Measurements from ENCODE around the gene THOP1.

The THOP1 gene

DNA sequence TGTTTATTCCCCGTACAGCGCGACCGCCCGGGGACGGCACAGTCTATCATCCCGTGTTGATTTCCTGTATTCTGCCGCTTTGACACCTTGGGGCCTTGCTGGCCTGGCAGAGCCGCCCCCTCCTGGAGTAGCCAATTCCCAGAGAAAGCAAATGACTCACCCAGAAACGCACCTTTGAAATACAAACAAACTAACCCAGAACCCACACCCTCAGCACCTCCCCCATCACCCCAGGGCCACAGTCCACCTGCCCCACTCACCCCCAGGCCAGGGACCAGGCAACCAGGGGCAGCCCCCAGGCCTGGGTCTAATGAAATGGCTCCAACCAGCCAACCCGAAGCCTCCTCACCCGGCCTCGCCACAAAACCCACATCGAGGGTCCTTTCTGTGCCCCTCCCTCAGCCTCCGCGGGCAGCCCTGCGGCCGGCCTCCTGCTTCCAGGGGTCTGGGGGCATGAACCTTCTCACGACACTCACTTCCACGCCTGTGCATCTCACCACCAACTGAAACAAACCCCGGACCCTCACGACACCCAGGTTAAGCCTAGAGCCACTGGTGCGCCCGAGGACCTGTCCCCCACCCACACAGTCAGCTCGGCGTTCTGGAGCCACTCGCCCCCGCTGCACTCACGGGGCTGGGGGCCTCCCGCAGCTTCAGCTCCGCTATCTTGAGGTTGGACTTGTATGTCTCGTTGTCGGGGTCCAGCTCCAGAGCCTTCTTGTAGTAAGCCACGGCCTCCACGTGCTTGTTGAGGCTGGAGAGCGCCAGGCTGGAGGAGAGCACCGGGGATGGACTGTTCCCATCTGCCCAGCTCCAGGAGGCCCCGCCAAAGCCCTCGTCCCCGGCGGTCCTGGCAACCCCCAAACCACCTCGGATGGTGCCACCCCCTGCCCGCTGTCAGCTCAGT lies 23.2 kb upstream of the THOP1 start:
- FAIRE-seq = no peak
- no peak for DNase-seq (ENCODE audit: insufficient read length, low spot score)

DNA sequence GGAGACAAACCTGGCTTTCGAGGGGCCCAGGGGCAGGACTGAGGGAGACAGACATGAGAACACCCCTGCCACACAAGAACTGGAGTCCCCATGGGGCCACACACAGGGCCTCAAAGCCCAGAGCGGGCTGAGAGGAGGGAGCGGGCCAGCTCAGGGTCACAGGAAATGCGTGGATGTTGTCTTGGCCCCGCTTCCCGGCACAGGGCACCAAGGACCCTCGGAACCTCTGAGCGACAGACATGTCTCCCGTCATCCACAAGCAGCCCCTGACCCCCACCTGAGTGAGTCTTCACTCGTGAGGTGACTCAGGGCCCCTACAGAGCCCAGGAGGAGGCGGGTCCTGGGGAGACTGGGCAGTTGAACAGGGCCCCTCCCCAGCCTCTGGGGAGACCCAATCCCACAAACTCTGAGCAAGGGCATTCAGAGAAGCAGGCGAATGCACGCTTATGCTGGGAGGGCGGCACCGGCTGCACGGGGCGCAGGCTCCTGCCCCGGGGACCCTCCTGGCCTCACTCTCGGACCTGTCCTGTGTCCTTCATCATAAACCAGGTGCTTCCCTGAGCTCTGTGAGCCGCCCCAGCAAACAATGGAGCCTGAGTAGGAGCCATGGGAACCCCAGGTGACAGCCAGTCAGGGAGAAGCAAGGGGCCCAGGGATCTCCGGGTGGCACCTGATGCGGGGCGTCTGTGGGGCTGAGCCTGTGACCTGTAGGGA lies 22.4 kb upstream of the THOP1 start:
- DNase-seq (ENCODE audit: insufficient read length, low spot score) = no peak
- FAIRE-seq = no peak

DNA sequence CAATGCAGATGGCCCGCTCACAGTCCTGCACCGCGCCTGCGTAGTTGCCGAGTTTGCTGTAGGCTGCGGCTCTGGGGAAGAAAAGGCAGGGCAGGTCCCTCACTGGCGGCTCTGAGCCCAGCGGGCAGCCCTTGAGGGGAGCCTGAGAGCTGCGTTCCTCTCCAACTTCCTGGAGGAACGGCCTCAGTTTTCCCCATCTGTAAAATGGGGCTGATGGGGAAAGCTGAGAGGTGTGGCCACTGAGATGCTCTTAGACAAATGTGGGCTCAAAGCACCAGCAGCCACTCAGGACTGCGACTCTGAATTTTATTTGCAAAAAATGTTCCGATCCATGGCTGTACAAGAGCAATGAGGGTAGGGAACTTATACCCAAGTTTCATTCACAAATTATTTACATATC lies 21.6 kb upstream of the THOP1 start:
- FAIRE-seq = no peak
- no peak for DNase-seq (ENCODE audit: insufficient read length, low spot score)

DNA sequence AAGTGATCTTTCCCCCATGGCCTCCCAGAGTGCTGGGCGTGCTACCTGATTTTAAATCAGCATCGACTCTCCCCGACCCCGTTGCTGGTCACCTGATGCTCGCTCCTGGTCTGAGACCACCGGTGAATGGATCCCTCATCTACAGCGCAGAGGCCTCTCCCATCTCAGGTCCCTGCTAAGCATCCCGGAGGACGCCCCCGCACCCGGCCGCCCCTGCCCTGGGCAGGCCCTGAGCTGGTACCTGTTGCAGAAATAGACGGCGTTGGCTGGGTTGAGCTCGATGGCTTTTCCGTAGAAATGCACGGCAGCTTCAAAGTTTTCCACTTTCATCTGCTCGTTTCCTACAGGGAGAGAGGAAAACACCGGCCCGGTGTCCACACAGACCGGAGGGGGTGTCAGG lies 20.4 kb upstream of the THOP1 start:
- DNase-seq (ENCODE audit: insufficient read length, low spot score) (no peak), FAIRE-seq (no peak)

DNA sequence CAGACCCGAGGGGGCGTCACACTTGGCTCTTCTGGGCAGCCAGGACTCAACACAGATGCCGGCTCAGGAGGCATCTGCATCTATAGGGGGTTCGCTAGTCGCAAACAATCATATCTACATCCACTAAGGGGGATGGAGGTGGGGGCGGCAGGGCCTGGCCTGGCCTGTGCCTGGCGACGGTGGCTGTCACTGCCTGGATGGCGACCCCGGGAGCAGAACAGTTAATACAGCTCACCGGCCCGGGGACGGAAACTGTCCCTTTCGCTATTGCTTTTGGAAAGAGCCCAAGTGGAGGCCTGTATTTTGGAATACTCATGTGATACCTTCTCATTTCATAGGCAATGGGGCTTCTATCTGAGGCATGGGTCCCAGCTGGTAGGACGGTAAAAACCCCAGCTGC lies 19.9 kb upstream of the THOP1 start:
- FAIRE-seq = no peak
- DNase-seq (ENCODE audit: insufficient read length, low spot score) = no peak

DNA sequence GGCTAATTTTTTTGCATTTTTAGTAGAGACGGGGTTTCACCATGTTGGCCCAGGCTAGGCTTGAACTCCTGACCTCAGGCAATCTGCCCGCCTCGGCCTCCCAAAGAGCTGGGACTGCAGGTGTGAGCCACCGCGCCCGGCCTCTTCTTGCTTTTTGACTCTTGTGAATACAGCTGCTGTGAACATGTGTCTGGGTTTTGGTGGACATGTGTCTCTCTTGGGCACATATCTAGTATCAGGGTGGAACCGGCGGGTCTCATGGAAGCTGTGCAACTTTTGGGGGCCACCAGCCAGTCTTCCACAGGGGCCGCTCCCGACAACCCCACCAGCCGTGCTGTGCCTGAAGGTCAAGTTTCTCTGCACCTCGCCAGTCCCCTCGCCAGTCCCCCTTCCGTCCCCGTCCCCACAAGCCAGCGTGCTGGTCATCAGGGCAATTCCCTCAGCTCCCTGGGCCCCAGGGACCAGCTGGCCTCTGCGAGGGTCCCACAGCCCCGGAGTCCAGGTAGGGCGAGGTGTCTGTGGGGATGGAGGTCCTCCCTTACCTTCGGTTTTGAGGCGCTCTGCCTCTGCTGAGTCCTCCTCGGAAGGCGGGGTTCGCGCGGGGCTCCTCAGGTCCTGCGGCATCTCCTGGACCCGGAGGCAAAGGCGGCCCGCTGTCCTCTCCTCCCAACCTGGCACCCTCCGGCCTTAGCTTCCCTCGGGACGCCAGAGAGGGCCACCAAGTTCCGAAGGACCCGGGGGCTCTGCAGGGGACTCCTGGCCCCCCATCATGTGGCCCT lies 18.5 kb upstream of the THOP1 start:
- FAIRE-seq (no peak), DNase-seq (ENCODE audit: insufficient read length, low spot score) (no peak)

DNA sequence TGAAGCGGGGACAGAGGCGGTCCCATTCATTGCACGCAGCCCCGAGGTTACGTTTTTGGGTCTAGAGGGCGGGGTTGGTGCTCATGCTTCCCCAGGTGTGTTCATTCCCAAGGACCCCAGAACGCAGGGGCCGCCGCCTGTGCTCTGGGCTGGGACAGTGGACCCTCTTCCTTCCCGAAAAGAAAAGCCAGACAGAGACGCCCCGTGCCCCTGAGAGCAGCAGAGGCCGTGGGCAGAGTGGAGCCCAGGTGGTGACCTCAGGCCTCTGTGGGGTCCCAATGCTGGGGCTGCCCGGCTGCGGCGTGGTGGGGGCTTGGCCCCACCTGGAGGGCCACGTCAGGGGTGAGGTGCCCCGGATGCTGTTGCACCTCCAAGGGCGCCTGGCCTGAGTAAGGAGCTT lies 17.6 kb upstream of the THOP1 start:
- DNase-seq (ENCODE audit: insufficient read length, low spot score) (no peak), FAIRE-seq (no peak)

DNA sequence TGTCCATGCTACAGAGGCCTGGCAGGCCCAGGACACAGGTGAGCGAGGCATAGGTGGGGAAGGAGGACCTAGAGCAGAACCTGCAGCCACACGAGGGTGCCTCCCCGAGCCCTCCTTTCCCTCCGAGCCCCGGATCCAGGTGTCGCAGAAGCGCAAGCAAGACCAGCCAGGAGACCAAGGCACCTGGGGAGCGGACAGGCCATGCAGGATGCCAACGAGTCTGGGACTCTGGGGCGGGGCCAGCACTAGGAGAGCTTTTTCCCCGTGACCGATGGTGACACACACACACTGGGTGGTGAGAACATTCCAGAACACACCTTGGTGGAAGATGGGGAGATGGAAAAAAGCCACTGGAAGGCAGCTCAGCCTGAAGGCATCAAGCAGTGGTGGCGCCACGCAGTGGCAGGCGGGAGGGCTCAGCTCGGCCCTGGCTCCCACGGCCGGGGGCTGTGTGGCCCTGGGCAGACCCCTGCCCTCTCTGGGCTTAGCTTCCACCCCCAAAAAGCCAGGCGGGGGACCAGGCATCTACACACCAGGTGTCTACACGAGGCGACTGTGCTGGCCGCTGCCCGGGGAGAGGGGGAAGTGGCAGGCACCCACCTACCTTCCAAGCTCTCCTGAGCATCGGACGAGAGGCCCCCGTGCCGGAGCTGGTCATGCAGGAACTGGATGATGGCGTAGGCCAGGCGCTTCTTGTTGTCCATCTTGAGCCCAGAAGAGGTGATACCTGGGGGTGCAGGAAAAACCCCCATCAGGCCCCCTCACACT lies 16.8 kb upstream of the THOP1 start:
- no peak for DNase-seq (ENCODE audit: insufficient read length, low spot score)

DNA sequence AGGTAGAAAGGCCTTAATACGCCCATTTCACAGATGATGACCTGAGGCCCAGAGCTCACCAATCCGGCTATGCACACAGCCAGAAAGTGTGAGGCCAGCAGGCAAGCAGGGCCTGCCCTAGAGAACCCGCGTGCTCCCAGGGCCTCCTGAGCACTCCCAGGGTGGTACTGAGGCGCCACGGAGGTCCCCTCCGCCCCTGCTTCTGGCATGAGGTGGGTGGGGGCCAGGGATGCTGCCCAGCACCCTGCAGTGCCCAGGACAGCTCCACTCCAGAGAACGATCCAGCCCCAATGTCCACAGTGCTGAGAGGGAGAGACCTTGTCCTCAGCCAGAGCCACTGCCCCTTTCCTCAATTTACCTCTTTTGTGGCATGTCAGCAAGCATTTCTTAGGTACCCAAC lies 16.1 kb upstream of the THOP1 start:
- no peak for FAIRE-seq
- DNase-seq (ENCODE audit: insufficient read length, low spot score) = no peak

More for the DNA sequence above, 16.8 kb upstream of the THOP1 start:
- no peak for FAIRE-seq

DNA sequence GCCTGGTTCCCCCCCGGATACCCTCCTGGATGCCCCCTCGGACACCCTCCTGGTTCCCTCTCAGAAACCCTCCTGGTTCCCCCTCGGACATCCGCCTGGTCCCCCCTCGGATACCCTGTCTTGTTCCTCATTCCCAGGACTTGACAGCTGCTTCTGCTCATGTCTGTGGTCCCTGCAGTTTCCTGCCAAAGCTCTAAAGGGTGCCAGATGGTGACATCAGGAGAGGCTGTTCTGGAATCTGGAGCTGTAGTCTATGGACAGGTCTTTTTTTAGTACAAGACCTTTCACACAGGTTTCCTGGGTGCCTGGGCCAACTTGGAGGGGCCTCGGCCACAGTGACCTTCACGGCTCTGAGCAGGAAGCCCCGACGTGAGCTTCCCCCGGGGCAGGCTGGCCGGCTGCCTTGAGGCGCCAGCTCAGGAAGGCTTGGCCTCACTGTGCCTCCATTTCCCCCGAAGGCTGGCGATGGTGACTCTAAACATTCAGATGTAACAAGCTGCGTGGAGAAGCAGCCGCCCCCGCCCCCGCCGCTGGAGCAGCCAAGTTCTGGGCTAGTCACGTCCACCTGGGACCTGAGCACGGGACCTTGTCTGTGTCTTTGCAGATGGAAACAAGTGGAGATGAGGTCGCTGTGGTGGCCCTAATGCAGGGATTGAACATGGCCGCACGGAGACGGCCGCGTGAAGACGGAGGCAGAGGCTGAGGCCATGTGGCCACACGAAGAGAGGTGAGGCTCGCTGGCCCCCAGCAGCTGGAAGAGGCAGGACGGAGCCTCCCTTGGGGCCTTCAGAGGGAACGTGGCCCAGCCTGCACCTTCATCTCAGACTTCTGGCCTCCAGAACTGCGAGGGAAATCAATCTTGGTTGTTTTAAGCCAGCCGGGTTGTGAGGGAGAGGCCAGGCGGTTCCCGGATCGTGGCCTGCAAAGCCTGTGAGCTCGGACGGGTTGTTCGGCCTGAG lies 15.0 kb upstream of the THOP1 start:
- no peak for FAIRE-seq
- DNase-seq (ENCODE audit: insufficient read length, low spot score) = no peak

DNA sequence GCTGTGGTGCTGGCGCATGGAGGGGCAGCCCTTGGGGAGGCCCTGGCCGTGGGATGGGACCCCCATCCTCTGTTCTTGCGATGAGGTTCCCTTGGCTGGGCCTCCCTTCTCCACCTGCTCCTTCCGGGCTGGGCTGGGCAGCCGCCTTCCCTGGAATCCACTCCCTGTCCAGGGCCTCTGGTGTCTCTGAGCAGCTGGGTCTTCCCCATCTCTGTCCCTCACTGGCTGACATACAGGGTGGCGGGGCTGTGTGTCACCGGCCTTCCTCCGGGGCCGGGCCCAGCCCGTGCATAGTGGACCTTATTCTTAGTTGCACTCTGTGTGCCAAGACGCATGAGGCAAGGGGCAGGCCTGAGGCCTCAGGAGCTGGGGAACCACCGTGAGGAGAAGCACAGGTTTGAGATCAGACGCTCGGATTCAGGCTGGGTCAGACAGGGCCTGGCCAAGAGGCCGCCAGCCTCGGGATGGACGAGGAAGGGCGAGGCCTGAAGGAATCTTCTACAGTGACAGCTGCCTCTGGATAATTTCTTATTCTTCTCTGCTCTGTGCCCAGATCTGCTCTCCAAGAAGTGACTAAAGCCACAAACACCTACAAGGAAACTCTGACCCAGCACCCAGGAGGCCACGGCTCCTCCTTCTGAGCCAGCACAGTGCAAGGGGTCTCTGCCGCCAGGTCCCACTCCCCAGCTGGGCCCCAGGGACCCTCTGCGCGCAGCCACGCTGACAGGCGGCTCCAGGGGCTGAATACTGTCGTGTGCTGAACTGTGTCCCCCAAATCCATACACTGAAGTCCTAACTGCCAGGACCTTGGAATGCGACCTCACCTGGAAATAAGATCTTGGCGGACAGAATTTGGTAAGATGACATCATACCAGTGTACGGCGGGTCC lies 13.3 kb upstream of the THOP1 start:
- FAIRE-seq (no peak), DNase-seq (ENCODE audit: insufficient read length, low spot score) (no peak)

DNA sequence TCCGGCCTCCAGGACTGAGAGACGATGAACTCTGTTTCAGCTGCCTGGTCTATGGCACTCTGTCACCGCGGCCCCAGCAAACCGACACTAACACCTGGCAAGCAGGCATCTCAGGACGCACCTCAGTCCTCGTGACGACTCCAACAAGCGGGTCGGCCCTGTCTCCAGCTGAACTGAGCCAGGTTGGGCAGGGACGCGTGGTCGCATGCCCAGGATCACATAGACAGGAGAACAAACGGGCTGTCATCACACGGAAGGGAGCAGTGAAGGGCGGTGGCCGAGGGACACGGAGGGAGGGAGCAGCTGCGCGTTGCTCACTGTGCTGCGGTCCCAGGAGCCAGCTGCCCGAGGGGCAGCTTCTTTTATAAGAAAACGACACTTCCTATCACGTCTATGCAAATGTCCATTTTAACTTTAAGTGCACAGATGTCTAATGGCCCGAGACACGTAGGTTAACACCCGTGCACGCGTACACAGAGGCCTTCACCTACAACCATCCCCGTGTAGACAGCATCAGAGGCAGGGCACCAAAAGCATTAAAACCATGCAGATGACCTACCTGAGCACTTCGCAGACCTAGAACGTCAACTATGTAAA lies 11.1 kb upstream of the THOP1 start:
- DNase-seq (ENCODE audit: insufficient read length, low spot score) = no peak
- no peak for FAIRE-seq

DNA sequence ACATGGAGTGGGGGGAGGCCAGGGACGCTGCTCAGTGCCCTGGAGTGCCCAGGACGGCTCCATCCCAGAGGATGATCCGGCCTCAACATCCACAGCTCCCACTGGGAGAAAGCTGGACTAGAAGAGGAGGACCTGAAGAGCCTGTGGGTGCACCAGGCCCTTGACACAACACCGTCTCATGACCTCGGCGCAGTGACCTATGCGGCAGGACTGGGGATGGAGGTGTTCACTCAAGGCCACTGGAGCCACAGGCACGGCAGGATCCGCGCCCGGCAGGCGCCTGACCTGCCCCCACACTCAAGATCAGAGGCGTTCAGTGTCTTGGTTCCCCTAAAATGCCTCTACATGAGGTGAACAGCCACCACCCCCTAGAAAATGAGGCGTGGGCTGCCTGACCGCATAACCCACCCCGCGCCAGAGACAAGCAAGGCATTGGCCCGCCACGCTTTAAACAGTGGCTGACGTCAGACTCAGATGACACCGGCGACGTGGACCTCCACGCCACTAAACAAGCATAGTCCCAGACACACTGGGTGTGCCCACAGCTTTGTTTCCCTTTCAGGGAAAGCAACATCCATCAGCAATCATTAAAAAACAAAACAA lies 10.2 kb upstream of the THOP1 start:
- no peak for DNase-seq (ENCODE audit: insufficient read length, low spot score)
- no peak for FAIRE-seq

DNA sequence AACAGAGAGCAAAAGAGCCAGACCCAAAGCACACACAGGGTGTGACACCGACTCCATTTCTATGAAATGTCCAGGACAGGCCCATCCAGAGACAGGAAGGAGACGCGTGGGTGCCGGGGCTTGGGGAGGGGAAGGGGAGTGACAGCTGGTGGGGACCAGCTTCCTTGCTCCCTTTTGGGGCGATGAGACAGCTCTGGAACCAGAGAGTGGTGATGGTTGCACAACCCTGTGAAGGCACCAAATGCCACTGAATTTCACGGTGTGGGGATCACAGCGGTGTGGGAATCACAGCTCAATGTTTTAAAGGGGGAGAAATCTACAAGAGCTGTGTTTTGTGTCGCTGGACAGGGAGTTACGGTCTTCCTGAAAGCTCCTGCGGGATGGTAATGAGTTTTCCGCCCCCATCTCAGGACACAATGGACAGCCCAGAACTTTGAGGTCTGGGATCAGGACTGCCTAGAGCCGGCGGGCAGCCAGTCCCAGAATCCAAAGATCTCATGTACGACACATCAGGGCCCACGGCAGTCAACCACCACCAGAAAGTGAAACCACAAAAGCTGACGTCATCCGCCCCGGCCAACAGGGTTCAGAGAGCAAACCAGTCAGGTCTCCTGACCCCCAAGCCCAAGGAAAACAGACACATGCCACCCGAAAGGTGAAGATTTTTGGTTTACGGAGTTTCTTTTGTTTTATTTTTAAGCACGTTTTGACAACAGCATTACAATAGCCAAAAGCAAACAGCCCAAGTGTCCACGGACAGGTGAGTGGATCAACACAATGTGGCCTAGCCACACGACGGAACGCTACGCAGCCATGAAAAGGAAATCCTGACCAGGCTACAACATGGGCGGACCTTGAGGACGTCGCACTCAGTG lies 9.5 kb upstream of the THOP1 start:
- peak; percentile 98 for FAIRE-seq
- peak; percentile 83 for DNase-seq (ENCODE audit: insufficient read length, low spot score)

DNA sequence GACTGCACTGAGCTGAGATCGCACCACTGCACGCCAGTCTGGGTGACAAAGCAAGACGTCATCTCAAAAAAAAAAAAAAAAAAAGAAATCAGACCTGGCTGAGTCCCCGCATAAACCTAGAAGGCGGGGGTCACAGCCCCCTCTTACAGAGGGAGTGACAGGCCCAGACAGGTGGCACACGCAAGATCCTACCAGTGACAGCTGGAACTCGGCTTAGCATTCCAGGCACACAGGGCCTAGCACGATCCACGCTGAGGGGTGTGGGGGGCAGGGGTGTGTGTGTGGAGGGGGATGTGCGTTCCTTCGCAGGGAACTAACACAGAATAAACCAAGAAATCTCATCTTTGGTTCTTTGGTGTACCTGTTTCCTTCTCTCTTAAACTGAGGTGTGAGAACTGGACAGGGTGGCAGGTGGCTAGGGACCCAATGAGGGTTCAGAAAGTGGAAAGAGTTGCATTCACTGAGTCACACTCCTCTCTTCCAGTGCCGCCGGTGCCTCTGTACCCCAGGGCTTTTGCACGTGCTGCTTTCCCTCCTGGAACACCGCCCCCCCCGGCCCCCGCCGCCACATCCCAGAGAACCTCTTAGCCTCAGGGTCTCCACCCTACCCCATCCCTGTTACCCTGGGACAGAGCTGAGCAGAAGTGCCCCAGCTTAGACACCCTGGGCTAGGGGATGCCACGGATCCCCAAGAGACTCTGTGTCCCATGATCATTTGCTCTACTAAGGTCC lies 7.2 kb upstream of the THOP1 start:
- FAIRE-seq = no peak
- DNase-seq (ENCODE audit: insufficient read length, low spot score) = no peak

DNA sequence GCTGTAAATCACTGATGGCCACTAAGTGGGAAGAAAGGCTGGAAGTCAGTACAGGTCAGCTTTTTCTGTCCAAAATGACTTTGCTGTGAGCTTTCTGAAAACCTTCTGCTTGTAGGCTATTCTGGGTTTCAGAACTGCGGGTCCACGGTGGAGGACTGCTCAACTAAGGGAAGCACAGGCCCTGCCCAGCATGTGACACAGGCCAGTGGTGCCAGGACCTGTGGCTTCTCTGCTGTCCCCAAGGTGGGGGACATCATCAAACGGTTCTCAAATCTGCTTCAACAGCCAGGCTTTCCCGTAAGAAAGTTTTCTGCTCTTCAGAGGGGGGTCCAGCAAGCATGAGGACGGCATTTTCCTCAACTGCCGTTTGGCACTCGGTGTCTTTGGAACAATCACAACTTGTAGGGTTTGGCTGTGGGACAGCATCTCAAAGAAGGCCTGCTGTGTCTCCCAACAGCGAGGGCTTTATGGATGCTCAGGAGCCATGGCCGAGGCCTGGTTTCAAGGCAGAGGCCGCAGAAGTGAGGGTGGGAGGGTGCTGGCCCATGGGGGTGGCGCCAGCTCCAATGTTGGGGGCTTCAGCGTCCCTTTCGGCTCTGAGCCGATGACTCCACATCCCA lies 6.1 kb upstream of the THOP1 start:
- DNase-seq (ENCODE audit: insufficient read length, low spot score) (no peak), FAIRE-seq (no peak)

All from GM19239 (cell line).